ENCODE data around the gene CACNA1A.

The CACNA1A gene

DNA sequence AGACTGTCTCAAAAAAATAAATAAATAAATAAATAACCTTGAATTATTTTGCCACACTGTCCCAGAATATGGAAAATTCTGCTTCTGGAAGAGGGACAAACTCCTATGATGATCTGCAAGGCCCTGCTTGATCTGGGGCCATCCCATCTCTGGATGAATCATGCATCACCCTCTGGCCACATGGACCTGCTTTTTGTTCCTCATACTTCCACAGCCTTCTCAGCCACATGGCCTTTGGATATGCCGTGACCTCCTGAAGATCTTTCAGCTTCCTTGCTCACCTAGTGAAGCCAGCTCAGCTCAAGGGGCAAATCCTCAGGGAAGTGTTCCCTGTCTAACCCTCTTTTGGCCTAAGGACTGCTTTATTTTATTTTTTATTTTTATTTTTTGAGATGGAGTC is 345.7 kb downstream of the CACNA1A start:
- no peak for DNase-seq
- no peaks in the 10 kb centered on the region for H3K36me3 ChIP-seq (replicated peaks; ENCODE audit: insufficient read depth, low read length)
- H3K9me2 ChIP-seq (replicated peaks; ENCODE audit: insufficient read depth, low read length), result no peaks in the 10 kb centered on the region
- TF ChIP-seq, protein P1, sequence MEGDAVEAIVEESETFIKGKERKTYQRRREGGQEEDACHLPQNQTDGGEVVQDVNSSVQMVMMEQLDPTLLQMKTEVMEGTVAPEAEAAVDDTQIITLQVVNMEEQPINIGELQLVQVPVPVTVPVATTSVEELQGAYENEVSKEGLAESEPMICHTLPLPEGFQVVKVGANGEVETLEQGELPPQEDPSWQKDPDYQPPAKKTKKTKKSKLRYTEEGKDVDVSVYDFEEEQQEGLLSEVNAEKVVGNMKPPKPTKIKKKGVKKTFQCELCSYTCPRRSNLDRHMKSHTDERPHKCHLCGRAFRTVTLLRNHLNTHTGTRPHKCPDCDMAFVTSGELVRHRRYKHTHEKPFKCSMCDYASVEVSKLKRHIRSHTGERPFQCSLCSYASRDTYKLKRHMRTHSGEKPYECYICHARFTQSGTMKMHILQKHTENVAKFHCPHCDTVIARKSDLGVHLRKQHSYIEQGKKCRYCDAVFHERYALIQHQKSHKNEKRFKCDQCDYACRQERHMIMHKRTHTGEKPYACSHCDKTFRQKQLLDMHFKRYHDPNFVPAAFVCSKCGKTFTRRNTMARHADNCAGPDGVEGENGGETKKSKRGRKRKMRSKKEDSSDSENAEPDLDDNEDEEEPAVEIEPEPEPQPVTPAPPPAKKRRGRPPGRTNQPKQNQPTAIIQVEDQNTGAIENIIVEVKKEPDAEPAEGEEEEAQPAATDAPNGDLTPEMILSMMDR (IDR thresholded peaks at IDR 0.05; ENCODE audit: low read length), result no peak
- TF ChIP-seq EZH2phosphoT487 (IDR thresholded peaks at IDR 0.05; ENCODE audit: low read length) (no peak), EZH2 (optimal IDR thresholded peaks at IDR 0.05; ENCODE audit: low read depth, low read length) (no peak)
- H3F3A ChIP-seq (ENCODE audit: insufficient read depth, low read length), result peaks cover 8% of the 10 kb centered on the region; the same call in 1 of the 2 replicates
- no peaks in the 10 kb centered on the region for H3K9me3 ChIP-seq (replicated peaks; ENCODE audit: insufficient read depth, low read length)
- peaks cover 13% of the 10 kb centered on the region for H3K4me1 ChIP-seq (ENCODE audit: low read length)
- H3K4me2 ChIP-seq (ENCODE audit: low read depth, low read length), result no peak overlapping the region
- no peak overlapping the region for H2AFZ ChIP-seq (ENCODE audit: low read length)
- H3K27me3 ChIP-seq (replicated peaks; ENCODE audit: insufficient read depth, low read length), result peaks cover 70% of the 10 kb centered on the region
- no peak overlapping the region for H3K4me3 ChIP-seq (ENCODE audit: low read length)
- no peaks in the 10 kb centered on the region for H3K79me2 ChIP-seq (ENCODE audit: low read length)
- H4K20me1 ChIP-seq (ENCODE audit: insufficient read depth, low read length), result no peaks in the 10 kb centered on the region
- H3K9ac ChIP-seq (ENCODE audit: low read length), result no peak overlapping the region
- H3K27ac ChIP-seq (ENCODE audit: low read length), result no peak overlapping the region

DNA sequence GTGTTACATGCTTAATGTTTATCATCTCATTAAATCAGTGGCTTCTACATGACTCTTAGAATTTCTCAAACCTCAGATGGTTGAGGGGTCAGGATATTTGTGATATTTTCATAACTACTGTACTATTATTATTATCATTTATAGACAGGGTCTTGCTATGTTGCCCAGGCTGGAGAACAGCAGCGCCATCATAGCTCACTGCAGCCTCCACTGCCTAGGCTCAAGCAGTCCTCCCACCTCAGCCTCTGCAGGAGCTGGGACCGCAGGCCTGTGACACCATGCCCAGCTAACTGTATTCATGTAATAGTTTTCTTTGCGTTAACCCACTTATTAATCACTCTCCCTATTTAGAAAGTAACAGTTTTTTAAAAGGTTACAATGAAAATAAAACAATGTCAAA is 346.6 kb downstream of the CACNA1A start:
- no peak for DNase-seq
- no peak overlapping the region for H3K4me2 ChIP-seq (ENCODE audit: low read depth, low read length)
- peaks cover 22% of the 10 kb centered on the region for H3K4me1 ChIP-seq (ENCODE audit: low read length)
- no peaks in the 10 kb centered on the region for H3K9me2 ChIP-seq (replicated peaks; ENCODE audit: insufficient read depth, low read length)
- no peaks in the 10 kb centered on the region for H3K36me3 ChIP-seq (replicated peaks; ENCODE audit: insufficient read depth, low read length)
- no peak overlapping the region for H2AFZ ChIP-seq (ENCODE audit: low read length)
- no peak overlapping the region for H3K4me3 ChIP-seq (ENCODE audit: low read length)
- peaks cover 79% of the 10 kb centered on the region for H3K27me3 ChIP-seq (replicated peaks; ENCODE audit: insufficient read depth, low read length)
- no peak for TF ChIP-seq EZH2 (optimal IDR thresholded peaks at IDR 0.05; ENCODE audit: low read depth, low read length)
- TF ChIP-seq, protein P1 (IDR thresholded peaks at IDR 0.05; ENCODE audit: low read length), result no peak
- TF ChIP-seq EZH2phosphoT487 (IDR thresholded peaks at IDR 0.05; ENCODE audit: low read length), result no peak
- H3K27ac ChIP-seq (ENCODE audit: low read length), result no peak overlapping the region
- H4K20me1 ChIP-seq (ENCODE audit: insufficient read depth, low read length), result no peaks in the 10 kb centered on the region
- H3K79me2 ChIP-seq (ENCODE audit: low read length), result no peaks in the 10 kb centered on the region
- no peaks in the 10 kb centered on the region for H3K9me3 ChIP-seq (replicated peaks; ENCODE audit: insufficient read depth, low read length)
- H3K9ac ChIP-seq (ENCODE audit: low read length), result no peak overlapping the region
- H3F3A ChIP-seq (ENCODE audit: insufficient read depth, low read length), result peaks cover 8% of the 10 kb centered on the region; the same call in 1 of the 2 replicates

All from MM.1S (cell line).